ENCODE measurements around the gene RTN4RL2. TPM values are rescaled to one million over a fixed set of nuclear protein-coding genes. Genes with fewer than 3 reads are reported as not detected.

The RTN4RL2 gene
- total RNA-seq: 0.83 and 1.3 TPM in 2 replicates
- polyA plus RNA-seq: 0.18 and 0.35 TPM in 2 replicates
- polyA plus RNA-seq (2011; cell fraction: cytosol; rRNA removed): 0.08 and 0.45 TPM in 2 replicates
- polyA plus RNA-seq (2011; cell fraction: nucleus; rRNA removed): not detected in 2 replicates
- polyA plus RNA-seq (2012): 0.36 and 0.70 TPM in 2 replicates
- 1.2 TPM in 1 of 2 replicates, not detected in the other for polyA minus RNA-seq
- polyA minus RNA-seq (2011; cell fraction: cytosol; rRNA and poly(A)+ RNA removed): 4.0 TPM
- polyA minus RNA-seq (2011; cell fraction: nucleus; rRNA and poly(A)+ RNA removed): not detected in 2 replicates
- Bru-seq, nascent RNA: percentile 19 among the genes with signal in this experiment
- BruChase-seq, experiment 1, labeled RNA remaining after a 6-hour chase: percentile 22 among the genes with signal in this experiment
- BruChase-seq, experiment 2, labeled RNA remaining after a 2-hour chase: percentile 18 among the genes with signal in this experiment
- long read RNA-seq, partial matches to known transcripts: 2 of 8 reads
- long read RNA-seq, other reads (novel, unspliced or antisense): 4 of 8 reads

DNA sequence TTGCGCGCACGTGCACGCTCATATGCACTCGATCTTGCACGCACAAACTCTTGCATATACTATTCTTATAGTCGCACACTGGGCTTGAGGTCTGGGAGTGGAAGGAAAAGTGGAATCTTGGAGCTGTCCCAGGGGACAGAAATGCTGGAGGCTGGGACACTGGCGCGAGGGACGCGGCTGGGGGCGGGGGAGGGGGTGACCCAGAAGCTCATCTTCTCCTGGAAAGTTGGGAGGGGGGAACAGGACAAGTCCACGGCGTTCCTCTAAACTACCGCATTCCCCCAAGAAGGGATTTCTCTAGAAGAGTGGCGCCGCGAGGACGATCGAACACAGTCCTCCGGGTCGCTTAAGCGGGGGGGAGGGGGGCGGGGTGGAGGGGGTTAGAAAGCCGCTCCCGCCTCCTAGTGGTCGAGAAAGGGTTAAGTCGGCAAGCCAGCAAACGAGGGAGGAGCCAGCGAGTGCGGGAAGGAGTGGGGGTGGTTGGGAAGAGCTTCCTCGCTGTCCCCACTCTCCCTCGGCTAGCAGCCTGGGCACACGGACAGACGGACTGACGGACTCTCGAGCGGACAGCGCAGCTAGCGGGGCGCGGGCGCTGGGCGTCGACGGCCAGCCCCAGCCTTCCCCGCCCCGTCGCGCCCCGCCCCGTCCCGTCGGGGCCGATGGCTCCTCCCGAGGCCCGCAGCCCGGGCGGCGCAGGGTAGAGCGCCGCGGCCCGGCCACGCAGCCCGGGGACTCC is at the start of gene RTN4RL2:
Gene RTN4RL2 (plus strand): TSS at position 507 of the 736 bp plus-strand sequence. CDS start 338 bp downstream, outside the sequence.
- intact Hi-C loops (cut with micrococcal nuclease) (no loop called here), dilution Hi-C loops (cut with MboI; ENCODE audit: extremely low pct_ligation_motif_present, low sequenced_read_pairs) (no loop called here)
- CTCF ChIA-PET: interaction anchor here (0.6 to 5.6 kb wide), 22 partner anchors 9 to 184 kb away, joined by 3 to 152 read pairs (median 5); partner anchors contain the start of genes SLC43A1 and TIMM10
- H2AFZ ChIP-seq (ENCODE audit: low read depth, low read length): peak within 1 kb of the TSS; percentile 72
- no peaks in the 10 kb centered on the region for H3K9me1 ChIP-seq (replicated peaks; ENCODE audit: control insufficient read depth, extremely low read depth, insufficient read depth, low read length)
- FAIRE-seq (peak; percentile 73), DNase-seq (ENCODE audit: low read depth, low spot score) (peak; percentile 36)
- peak within 1 kb of the TSS in 1 of 3 experiments; percentile 33 for H3K4me3 ChIP-seq (replicated peaks in 1 of 3; ENCODE audit: insufficient read depth in 1 of 3, low read depth in 1 of 3, low read length in 3 of 3)
- no peaks in the 10 kb centered on the region for H4K20me1 ChIP-seq (replicated peaks; ENCODE audit: control insufficient read depth, extremely low read depth, insufficient read depth, low read length)
- H3K79me2 ChIP-seq (ENCODE audit: control insufficient read depth, insufficient read depth, low read length): no peaks in the 10 kb centered on the region
- H3K27me3 ChIP-seq (ENCODE audit: control insufficient read depth in 2 of 2, insufficient read depth in 2 of 2, low read length in 2 of 2): peaks cover 34 to 37% of the 10 kb centered on the region in 2 experiments
- no peak within 1 kb of the TSS for H3K27ac ChIP-seq (ENCODE audit: insufficient read depth, low read depth, low read length)
- BruUV-seq (replicated peaks): no TSS peak
- TF ChIP-seq, protein P1, sequence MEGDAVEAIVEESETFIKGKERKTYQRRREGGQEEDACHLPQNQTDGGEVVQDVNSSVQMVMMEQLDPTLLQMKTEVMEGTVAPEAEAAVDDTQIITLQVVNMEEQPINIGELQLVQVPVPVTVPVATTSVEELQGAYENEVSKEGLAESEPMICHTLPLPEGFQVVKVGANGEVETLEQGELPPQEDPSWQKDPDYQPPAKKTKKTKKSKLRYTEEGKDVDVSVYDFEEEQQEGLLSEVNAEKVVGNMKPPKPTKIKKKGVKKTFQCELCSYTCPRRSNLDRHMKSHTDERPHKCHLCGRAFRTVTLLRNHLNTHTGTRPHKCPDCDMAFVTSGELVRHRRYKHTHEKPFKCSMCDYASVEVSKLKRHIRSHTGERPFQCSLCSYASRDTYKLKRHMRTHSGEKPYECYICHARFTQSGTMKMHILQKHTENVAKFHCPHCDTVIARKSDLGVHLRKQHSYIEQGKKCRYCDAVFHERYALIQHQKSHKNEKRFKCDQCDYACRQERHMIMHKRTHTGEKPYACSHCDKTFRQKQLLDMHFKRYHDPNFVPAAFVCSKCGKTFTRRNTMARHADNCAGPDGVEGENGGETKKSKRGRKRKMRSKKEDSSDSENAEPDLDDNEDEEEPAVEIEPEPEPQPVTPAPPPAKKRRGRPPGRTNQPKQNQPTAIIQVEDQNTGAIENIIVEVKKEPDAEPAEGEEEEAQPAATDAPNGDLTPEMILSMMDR (IDR thresholded peaks at IDR 0.05; ENCODE audit: extremely low read depth in 1 of 2, insufficient read depth in 1 of 2, low read depth in 1 of 2, low read length in 2 of 2): peak in 1 of 2 donors; percentile 44
- TF ChIP-seq EZH2 (IDR thresholded peaks at IDR 0.05; ENCODE audit: borderline replicate concordance, low read depth, low read length, severe bottlenecking): no peak
- POLR2A ChIA-PET: interaction anchor here (0.5 to 0.7 kb wide), 3 partner anchors 103 to 182 kb away, joined by 3 to 4 read pairs (median 3); no protein-coding TSS in a partner anchor
- no peak within 1 kb of the TSS for H3K9ac ChIP-seq (replicated peaks; ENCODE audit: extremely low read depth, insufficient read depth, low read length)
- no peaks in the 10 kb centered on the region for H3K36me3 ChIP-seq (ENCODE audit: control insufficient read depth in 2 of 2, extremely low read depth in 1 of 2, insufficient read depth in 2 of 2, low read length in 2 of 2)
- H3K4me1 ChIP-seq (ENCODE audit: control insufficient read depth, extremely low read depth, insufficient read depth, low read length): peaks cover 14% of the 10 kb centered on the region
- no peaks in the 10 kb centered on the region for H3K9me3 ChIP-seq (replicated peaks; ENCODE audit: control insufficient read depth, insufficient read depth, low read length)
- H3K4me2 ChIP-seq (ENCODE audit: insufficient read depth, low read length): peak within 1 kb of the TSS; percentile 45

All from endothelial cell of umbilical vein (primary cell).